ENCODE results near the gene KIAA1549.

DNA sequence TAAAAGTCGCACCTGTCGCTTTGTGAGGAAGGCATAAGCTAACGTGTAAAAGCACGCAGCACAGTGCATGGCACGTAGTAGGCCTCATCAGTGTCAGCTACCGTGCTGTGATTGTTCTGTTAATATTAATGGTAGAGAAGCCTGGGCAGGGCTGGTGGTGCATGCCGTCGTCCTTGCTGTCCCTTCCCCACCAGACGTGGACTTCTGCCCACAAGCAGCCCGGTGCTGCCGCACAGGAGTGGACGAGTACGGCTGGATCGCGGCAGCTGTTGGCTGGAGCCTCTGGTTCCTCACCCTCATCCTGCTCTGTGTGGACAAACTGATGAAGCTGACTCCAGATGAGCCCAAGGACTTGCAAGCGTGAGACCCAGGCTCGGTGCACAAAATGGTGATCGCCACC, 178.5 kb downstream of the KIAA1549 start:
- TF ChIP-seq POLR2A (IDR thresholded peaks at IDR 0.05), result no peak
- TF ChIP-seq CTCF (IDR thresholded peaks at IDR 0.05), result no peak
- TF ChIP-seq POLR2AphosphoS5 (IDR thresholded peaks at IDR 0.05), result no peak

All from stomach (tissue), 4 donors.